ENCODE data around the gene ZDHHC12. TPM values are rescaled to one million over a fixed set of nuclear protein-coding genes. Genes with fewer than 3 reads are reported as not detected.

The ZDHHC12 gene
- polyA plus RNA-seq, 2 of the 4 experiments (the other 2 are of a cell fraction): 37.6 to 75.7 TPM

- CTCF ChIA-PET: interaction anchor here (0.5 to 4.4 kb wide), 14 partner anchors 10 to 224 kb away, joined by 3 to 14 read pairs (median 4); partner anchors contain the start of genes ENDOG and PHYHD1
- Histone ChIP-seq H3K4me2 (peak overlapping the region; percentile 96), H3K4me3 (peak overlapping the region; percentile 94), H3K9me3 (no peaks in the 10 kb centered on the region), H3K27ac (peak overlapping the region; percentile 95 to 100), H3K4me1 (peaks cover 9% of the 10 kb centered on the region; the same call in 2 of the 3 replicates)
- no peak for DNase-seq (ENCODE audit: low read depth in 1 of 2, low spot score in 1 of 2)
- FAIRE-seq: no peak
- 91% methylated on average over 31 of the region's 31 CpGs for WGBS (ENCODE audit: missing lambda C conversion rate)
- no peak for ATAC-seq
- POLR2A ChIA-PET: no interaction called here
- TF ChIP-seq MYC (IDR thresholded peaks at IDR 0.05; ENCODE audit: borderline replicate concordance, low read length) (no peak), FOSL2 (IDR thresholded peaks at IDR 0.05) (no peak), FOSL2 (CRISPR knock-in tag; IDR thresholded peaks at IDR 0.05) (no peak), ZSCAN20 (CRISPR knock-in tag; IDR thresholded peaks at IDR 0.05) (no peak), JUN (IDR thresholded peaks at IDR 0.05) (no peak), NFE2L2 (conservative IDR thresholded peaks at IDR 0.05; ENCODE audit: low read length) (no peak), CHD4 (IDR thresholded peaks at IDR 0.05; ENCODE audit: borderline replicate concordance) (no peak), RCOR1 (IDR thresholded peaks at IDR 0.05; ENCODE audit: low read depth, low read length) (no peak), MAFK (IDR thresholded peaks at IDR 0.05; ENCODE audit: partially characterized antibody) (no peak), JUNB (IDR thresholded peaks at IDR 0.05) (no peak), CBX2 (IDR thresholded peaks at IDR 0.05; ENCODE audit: borderline replicate concordance, low read depth) (no peak), POLR2AphosphoS2 (conservative IDR thresholded peaks at IDR 0.05; ENCODE audit: low read length) (no peak), NPAS2 (CRISPR knock-in tag; IDR thresholded peaks at IDR 0.05; ENCODE audit: borderline replicate concordance) (no peak), HOXB13 (CRISPR knock-in tag; IDR thresholded peaks at IDR 0.05; ENCODE audit: low read depth) (no peak), EHMT2 (IDR thresholded peaks at IDR 0.05; ENCODE audit: low read depth) (no peak)
These were observed 20.1 kb downstream of the ZDHHC12 start for GRCh38 chr9:128703616-128704355.

- Histone ChIP-seq H3K4me2 (peak overlapping the region; percentile 96), H3K4me1 (peaks cover 9% of the 10 kb centered on the region; the same call in 2 of the 3 replicates), H3K4me3 (peak overlapping the region; percentile 94), H3K9me3 (no peaks in the 10 kb centered on the region), H3K27ac (peak overlapping the region; percentile 95 to 100)
- no peak for FAIRE-seq
- peak; percentile 37 to 52 for ATAC-seq
- CTCF ChIA-PET: interaction anchor here (0.7 to 3.8 kb wide), 10 partner anchors 12 to 217 kb away, joined by 3 to 14 read pairs (median 4); partner anchors contain the start of gene PHYHD1
- TF ChIP-seq USF2 (IDR thresholded peaks at IDR 0.05) (no peak), MAX (IDR thresholded peaks at IDR 0.05) (peak; percentile 70), HEYL (CRISPR knock-in tag; IDR thresholded peaks at IDR 0.05) (no peak), KDM1A (IDR thresholded peaks at IDR 0.05; ENCODE audit: low read depth) (no peak), E2F6 (IDR thresholded peaks at IDR 0.05; ENCODE audit: borderline replicate concordance, low read depth) (peak; percentile 76), ZSCAN20 (CRISPR knock-in tag; IDR thresholded peaks at IDR 0.05) (no peak), BCL3 (IDR thresholded peaks at IDR 0.05) (no peak), CBX8 (IDR thresholded peaks at IDR 0.05) (no peak), ZNF302 (CRISPR knock-in tag; IDR thresholded peaks at IDR 0.05) (no peak), POLR2A (IDR thresholded peaks at IDR 0.05; ENCODE audit: low read length) (peak; percentile 4; the same call in 1 of the 2 replicates), CHD4 (IDR thresholded peaks at IDR 0.05; ENCODE audit: borderline replicate concordance) (no peak), NPAS2 (CRISPR knock-in tag; IDR thresholded peaks at IDR 0.05; ENCODE audit: borderline replicate concordance) (no peak), RCOR1 (IDR thresholded peaks at IDR 0.05; ENCODE audit: low read depth, low read length) (no peak)
- WGBS (ENCODE audit: missing lambda C conversion rate): 16% methylated on average over 18 of the region's 55 CpGs
- DNase-seq (ENCODE audit: low read depth in 1 of 2, low spot score in 1 of 2): peak; percentile 41 to 60
- POLR2A ChIA-PET: no interaction called here
These were observed 20.8 kb downstream of the ZDHHC12 start for GRCh38 chr9:128702949-128703615.
